HG03025 (cell line): ENCODE measurements around the gene HS6ST1.

Experiments used
- ATAC-seq: cut with Tn5 transposase; IDR thresholded peaks from one replicate; pipeline ENCODE4 v1.9.1; 2021; ENCODE audit warnings: mild to moderate bottlenecking, moderate library complexity; ENCODE audit not compliant: unreplicated experiment, low FRiP score

HS6ST1 gene

DNA sequence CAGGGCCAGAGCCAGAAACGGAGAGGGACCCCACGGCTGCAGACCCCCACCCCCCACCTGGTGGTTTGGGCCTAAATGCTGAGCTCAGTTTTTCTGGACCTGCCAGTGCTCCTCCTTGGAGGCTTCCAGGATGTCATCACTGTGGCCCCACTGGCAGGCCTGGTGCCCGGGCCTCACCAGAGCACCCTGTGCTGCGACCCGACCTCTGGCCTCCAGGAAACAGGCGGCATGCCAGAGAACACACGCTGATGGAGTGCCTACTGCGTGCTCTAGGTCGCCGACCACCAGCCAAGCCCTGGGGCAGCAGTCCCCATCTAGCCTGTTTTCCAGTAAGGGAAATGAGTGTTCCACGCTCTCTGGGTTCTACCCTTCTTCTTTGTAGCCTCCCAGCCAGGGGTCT lies 33.8 kb downstream of the HS6ST1 start:
- no peak for ATAC-seq

GRCh38 chr2:128284037-128284441 lies 34.6 kb downstream of the HS6ST1 start:
- no peak for ATAC-seq

DNA sequence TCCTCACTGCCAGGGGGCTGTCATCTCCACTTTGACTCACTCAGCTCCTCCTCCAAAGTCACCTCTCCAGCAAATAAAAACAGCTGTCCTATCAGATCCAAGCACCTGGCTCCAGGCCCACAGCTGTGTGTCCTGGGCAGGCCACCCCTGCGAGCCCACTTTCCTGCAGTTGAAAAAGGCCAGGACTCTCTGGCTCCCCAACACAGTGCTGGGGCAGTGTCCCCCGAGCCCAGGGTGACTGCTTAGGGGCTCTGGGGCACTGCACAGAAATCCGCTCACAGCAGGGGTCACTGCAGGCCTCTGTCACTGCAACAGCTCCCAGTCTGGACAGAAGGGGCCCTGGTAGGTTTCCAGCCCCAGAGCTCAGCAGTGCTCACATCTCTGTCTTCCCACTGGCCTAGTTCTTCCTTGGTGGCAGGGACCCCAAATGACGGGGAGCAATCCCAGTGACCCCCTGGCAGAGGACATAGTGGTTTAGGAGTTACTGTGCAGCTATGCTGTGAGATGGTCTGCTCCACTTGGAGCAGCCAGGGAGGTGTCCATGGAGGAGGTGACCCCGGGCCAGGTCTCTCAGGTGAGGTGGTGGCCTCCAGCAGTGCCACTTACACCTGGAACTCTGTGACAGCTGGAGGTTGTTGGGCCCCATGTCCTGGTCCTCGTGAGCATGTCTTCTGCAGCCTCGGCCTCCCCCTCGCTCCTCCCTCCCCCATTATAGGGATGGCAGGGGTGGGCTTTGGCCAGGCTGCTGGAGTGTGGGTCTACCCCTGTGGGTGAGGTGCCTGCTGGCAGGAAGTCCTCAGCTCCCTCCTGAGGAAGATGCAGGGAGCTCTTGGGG lies 35.5 kb downstream of the HS6ST1 start:
- no peak for ATAC-seq

DNA sequence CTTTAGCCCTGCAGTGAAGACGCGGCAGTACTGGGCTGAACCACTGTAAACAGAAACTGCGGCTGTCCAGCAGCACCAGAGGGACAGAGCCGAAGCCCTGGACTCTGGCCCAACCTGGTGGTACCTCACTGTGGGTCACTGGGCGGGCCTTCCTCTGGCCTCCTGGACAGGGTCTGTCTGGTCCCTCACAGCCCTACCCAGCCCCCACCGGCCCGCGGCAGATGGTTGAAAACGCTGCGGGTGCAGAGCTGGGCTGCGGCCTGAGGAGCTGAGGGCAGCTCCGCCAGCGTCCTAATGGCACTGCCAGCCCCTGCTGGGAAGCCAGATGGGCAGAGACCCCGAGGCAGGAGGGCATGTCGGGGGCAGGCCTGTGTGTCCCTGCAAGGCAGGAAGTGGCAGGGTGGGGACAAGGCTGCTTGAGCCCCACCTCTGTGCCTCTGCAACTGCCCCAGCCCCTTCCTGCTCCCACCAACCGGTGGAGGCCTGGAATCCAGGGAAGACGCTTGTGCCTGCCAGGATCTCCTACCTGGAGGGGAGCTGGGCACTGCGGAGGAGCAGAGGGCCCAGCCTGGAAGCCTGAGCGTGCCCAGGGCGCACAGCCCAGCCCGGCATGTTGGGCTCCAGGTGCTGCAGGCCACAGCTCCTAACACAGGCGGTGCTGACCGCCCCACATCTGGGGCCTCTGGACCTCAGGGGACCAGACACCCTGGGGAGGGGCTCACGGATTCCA lies 36.3 kb downstream of the HS6ST1 start:
- ATAC-seq: no peak

DNA sequence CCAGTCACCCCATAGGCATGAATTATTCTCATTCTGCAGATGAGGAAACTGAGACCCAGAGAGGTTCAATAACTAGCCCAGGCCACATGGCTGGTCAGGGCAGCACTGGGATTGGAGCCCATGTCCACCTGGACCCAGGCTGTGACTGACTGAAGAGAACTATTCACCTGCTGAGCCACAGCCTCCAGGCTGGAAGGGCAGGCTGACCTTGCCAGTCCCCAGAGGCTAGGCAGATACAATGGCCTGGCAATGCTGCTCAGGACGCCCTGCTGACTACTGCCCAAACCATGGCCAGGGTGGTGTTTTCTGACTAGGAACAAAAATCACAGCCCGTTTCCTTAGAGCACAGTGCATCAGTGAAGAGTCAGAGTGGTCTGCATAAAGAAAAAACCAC lies 36.8 kb downstream of the HS6ST1 start:
- no peak for ATAC-seq

DNA sequence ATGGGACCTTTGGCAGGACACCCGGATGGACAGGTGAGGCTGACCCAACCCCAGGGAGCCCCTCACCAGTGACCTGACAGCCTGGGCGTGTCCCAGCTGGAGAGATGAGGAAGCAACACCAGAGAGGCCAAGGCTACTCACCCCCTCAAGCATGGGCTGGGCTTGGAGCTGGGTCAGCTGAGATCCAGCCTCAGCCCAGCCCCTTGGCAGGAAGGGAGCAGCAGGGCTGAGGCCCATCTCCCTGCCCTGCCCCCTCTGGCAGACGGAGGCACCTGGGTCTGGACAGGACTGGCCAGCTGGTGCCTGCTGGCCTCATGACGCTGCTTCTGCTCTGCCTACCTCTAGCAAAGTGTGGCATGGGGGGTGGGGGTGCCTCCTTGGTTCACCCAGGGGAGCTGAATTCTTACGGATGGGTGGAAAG lies 37.8 kb downstream of the HS6ST1 start:
- no peak for ATAC-seq

GRCh38 chr2:128280158-128280871 lies 38.4 kb downstream of the HS6ST1 start:
- no peak for ATAC-seq

DNA sequence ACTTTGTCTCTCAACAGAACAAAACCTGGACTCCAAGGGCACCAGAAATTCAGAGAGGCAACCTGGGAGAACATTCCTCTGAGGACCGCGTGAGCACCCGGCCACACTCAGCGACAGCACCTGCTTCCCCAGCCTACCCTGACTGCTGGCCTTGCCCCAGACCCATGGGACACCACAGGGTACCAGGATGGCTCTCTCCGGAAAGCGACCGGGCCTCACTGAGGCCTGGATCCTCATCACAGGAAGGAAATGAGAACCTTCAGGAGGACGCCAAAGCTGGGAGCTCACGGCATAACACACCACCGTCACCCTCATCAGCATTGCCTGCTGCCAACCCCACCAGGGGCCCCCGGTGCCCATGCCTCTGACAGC lies 38.9 kb downstream of the HS6ST1 start:
- ATAC-seq: no peak

GRCh38 chr2:128279009-128279408 lies 39.7 kb downstream of the HS6ST1 start:
- no peak for ATAC-seq

- no peak for ATAC-seq
Measured at GRCh38 chr2:128277961-128278681, 40.5 kb downstream of the HS6ST1 start.

DNA sequence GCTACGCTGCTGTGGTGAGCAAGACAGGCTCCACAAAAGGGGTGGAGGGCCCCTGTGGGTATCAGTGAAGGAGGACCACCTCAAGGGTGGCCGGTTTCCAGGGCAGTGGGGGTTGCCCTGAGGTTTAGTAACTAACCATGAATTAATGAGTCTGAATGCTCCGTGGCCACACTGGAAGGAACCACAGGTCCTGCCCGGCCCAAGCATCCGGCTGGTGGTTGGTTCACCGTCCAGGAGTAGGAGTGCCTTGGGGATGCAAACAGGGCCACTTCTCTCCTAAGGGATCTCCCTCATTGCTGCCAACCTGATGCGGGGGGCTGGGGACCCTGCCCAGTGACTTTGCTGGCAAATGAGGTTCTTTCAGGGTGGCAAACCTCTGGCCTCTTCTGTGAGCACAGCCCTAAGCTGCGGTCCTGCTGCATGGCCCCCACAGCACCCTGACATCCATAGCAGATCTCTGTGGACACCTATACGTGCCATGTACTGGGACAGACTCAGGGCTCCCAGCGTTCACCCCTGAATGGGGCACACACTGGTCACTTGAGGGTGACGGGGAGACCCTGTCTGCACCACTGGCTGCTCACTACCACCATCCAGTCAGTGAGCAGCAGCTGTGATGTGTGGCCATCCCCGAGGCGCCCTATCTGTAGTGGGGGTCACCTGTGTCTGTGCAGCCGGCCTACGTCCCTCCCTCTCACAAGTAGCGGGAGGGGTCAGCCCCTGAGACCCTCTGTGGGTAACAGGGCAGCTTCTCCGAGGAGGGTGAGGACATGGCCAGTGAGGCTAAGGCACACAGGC lies 41.6 kb downstream of the HS6ST1 start:
- no peak for ATAC-seq

- no peak for ATAC-seq
Measured at GRCh38 chr2:128275498-128276045, 43.1 kb downstream of the HS6ST1 start.

- ATAC-seq: no peak
Measured at GRCh38 chr2:128274218-128274617, 44.5 kb downstream of the HS6ST1 start.

DNA sequence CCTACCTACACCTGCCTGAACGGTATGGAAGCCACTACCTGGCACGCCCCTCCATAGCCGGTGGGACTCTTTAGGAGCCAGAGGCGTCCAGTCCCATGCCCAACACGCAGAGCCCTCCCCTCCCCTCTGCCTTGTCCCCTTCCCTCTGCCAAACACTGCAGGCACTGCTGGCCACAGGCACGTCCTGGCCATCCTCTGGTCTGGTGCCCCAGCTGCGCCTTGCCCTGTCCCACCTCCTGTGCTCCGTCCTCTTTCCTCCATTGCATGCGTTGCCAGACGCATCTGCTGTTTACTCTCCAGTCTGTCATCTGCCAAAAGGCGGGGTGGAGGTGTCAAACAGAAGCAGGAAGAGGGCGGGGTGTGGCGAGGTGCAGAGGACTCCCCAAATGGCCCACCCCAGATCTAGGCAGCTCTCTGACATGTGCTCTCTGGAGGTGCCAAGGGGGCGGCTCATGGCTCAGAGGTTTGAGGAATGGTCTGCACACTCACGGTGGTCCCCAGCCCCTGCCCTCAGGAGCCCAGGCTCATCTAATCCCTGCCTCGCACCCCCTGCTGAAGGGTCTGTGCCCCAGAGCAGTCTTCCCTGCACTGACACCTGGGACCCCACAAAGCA lies 45.1 kb downstream of the HS6ST1 start:
- no peak for ATAC-seq

DNA sequence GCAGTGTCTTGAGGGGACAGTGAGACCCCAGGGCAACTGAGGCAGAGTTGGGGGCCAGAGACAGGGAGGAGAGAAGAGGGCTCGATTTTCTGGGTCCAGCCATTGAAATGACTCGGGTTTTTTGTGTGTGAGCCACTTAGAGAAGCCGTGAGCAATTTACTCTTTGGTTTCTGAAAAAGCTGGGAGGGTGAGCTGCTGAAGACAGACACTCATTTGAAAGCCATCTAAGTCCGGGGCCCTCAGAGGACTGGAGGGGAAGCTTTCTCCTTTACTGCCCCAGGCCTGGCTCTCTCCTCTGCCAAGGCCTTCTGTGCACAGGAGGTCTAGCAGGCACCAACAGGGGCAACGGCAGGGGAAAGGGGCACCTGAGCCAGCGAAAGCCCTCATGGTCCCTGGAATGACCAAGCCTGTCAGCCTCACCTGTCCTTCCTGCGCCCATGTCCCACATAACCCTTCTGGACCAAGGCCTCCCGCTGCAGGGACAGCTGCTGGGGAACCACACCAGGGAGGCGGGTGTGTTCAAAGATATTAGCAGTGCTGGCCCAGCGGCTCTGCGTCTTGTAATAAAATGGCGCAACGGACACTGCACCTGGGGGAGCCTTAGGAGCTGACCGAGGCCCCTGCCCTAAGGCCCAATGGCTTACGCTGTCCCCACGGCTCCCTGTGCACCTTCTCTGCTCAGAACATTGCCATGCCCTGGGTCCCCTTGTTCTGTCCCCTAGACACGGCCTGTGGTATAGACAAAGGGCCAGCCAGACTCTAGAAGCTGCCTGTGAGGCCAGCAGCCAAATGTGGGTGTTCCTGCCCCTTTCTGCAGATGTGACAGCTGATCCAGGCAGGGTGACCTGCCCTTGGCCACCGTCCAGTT lies 45.8 kb downstream of the HS6ST1 start:
- no peak for ATAC-seq

GRCh38 chr2:128271911-128272600 lies 46.6 kb downstream of the HS6ST1 start:
- no peak for ATAC-seq

DNA sequence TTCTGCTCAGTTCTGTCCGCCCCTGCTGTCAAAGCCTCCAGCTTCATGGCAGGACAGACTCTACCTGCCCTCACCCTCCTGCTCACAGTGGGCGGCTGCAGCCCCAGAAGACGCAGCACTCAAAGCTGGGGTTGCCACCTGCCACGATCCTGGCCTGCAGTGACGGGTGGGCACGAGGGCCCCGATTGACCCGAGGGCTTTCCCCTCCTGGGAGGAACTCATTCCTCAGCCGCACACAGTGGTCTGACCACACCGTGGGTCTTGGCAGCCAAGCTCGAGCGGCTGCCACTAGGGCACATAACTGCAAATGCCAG lies 47.1 kb downstream of the HS6ST1 start:
- no peak for ATAC-seq
